PC-9 (cell line): ENCODE measurements around the gene FMNL1.

Source experiments
- CTCF ChIP-seq: fragments of 200-600 bp; sonication (generic); conservative IDR thresholded peaks from 2 replicates; pipeline ENCODE4 v1.6.1; 2017; ENCODE audit warnings: mixed run types, antibody characterized with exemption, mild to moderate bottlenecking, moderate library complexity
- EZH2 ChIP-seq: fragments of 200-600 bp; sonication (generic); IDR thresholded peaks from 2 replicates; pipeline ENCODE4 v1.8.0; 2017; ENCODE audit warnings: antibody characterized with exemption, low read depth

GRCh38 chr17:45257115-45257514 lies 35.4 kb downstream of the FMNL1 start:
- TF ChIP-seq CTCF (no peak), EZH2 (no peak)
